Measurements from ENCODE around the gene FAM3B.

Gene FAM3B

GRCh38 chr21:41397471-41397891, 80.9 kb downstream of the FAM3B start:
- no peak for DNase-seq (ENCODE audit: low spot score)

GRCh38 chr21:41398251-41398650, 81.7 kb downstream of the FAM3B start:
- no peak for DNase-seq (ENCODE audit: low spot score)

- no peak for DNase-seq (ENCODE audit: low spot score)
Observed at GRCh38 chr21:41398831-41399230, 82.2 kb downstream of the FAM3B start.

GRCh38 chr21:41399246-41399800, 82.7 kb downstream of the FAM3B start:
- no peak for DNase-seq (ENCODE audit: low spot score)

GRCh38 chr21:41402231-41402630, 85.6 kb downstream of the FAM3B start:
- DNase-seq (ENCODE audit: low spot score) = no peak

GRCh38 chr21:41402796-41403195, 86.2 kb downstream of the FAM3B start:
- DNase-seq (ENCODE audit: low spot score) = no peak

- DNase-seq (ENCODE audit: low spot score) = no peak
Observed at GRCh38 chr21:41403331-41403730, 86.7 kb downstream of the FAM3B start.

GRCh38 chr21:41403966-41404365, 87.4 kb downstream of the FAM3B start:
- no peak for DNase-seq (ENCODE audit: low spot score)

GRCh38 chr21:41405321-41405720, 88.7 kb downstream of the FAM3B start:
- no peak for DNase-seq (ENCODE audit: low spot score)

- no peak for DNase-seq (ENCODE audit: low spot score)
Observed at GRCh38 chr21:41406340-41406739, 89.7 kb downstream of the FAM3B start.

All from LoVo (cell line).